ENCODE data around the gene GRK5.

Gene GRK5

GRCh38 chr10:119460369-119461195 is 253.2 kb downstream of the GRK5 start:
- Histone ChIP-seq H3K27me3 (ENCODE audit: insufficient read depth, low read length, poor library complexity) (no peaks in the 10 kb centered on the region), H3K4me3 (ENCODE audit: low read depth in 1 of 2, low read length in 2 of 2) (no peak overlapping the region), H4K20me1 (ENCODE audit: insufficient read depth, low read length) (no peaks in the 10 kb centered on the region), H3K4me2 (ENCODE audit: insufficient read depth, low read length) (no peak overlapping the region), H2AFZ (ENCODE audit: low read depth, low read length) (no peak overlapping the region), H3K27ac (ENCODE audit: low read length) (no peak overlapping the region), H3K9me3 (ENCODE audit: insufficient read depth, low read length, severe bottlenecking) (peaks cover 3% of the 10 kb centered on the region), H3K4me1 (ENCODE audit: insufficient read depth, low read length) (no peaks in the 10 kb centered on the region), H3K79me2 (ENCODE audit: insufficient read depth, low read length) (no peaks in the 10 kb centered on the region), H3K9ac (ENCODE audit: low read depth, low read length) (no peak overlapping the region), H3K36me3 (ENCODE audit: insufficient read depth, low read length) (no peaks in the 10 kb centered on the region)
- TF ChIP-seq, protein P1, sequence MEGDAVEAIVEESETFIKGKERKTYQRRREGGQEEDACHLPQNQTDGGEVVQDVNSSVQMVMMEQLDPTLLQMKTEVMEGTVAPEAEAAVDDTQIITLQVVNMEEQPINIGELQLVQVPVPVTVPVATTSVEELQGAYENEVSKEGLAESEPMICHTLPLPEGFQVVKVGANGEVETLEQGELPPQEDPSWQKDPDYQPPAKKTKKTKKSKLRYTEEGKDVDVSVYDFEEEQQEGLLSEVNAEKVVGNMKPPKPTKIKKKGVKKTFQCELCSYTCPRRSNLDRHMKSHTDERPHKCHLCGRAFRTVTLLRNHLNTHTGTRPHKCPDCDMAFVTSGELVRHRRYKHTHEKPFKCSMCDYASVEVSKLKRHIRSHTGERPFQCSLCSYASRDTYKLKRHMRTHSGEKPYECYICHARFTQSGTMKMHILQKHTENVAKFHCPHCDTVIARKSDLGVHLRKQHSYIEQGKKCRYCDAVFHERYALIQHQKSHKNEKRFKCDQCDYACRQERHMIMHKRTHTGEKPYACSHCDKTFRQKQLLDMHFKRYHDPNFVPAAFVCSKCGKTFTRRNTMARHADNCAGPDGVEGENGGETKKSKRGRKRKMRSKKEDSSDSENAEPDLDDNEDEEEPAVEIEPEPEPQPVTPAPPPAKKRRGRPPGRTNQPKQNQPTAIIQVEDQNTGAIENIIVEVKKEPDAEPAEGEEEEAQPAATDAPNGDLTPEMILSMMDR (IDR thresholded peaks at IDR 0.05; ENCODE audit: borderline replicate concordance, extremely low read depth, low read length, poor library complexity, severe bottlenecking): no peak
- TF ChIP-seq EZH2 (IDR thresholded peaks at IDR 0.05; ENCODE audit: borderline replicate concordance, low read depth, low read length, severe bottlenecking): no peak
- DNase-seq: no peak
- no peak for ATAC-seq (ENCODE audit: insufficient read depth, low read depth)

DNA sequence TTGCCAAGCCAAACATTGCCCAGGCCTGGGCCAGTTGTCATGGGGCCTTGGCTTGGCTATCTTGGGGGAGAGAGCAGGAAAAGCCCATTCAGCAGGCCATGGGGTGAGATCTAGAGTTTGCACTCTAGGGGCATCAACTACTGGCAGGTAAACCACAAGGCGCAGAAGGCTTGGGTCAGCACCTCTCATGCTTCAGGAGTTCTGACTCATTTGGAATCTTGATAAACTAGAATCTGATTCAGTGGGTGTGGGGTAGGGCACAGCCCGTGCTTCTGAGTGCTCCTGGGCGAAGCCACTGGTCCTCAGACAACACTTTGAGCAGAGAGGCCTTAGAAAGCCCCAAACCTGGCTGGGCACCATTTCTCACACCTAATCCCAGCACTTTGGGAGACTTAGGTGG is 254.0 kb downstream of the GRK5 start:
- no peak overlapping the region for H2AFZ ChIP-seq (ENCODE audit: low read depth, low read length)
- no peak overlapping the region for H3K27ac ChIP-seq (ENCODE audit: low read length)
- no peak overlapping the region for H3K9ac ChIP-seq (ENCODE audit: low read depth, low read length)
- H3K4me1 ChIP-seq (ENCODE audit: insufficient read depth, low read length): no peaks in the 10 kb centered on the region
- no peak for DNase-seq
- H3K27me3 ChIP-seq (ENCODE audit: insufficient read depth, low read length, poor library complexity): no peaks in the 10 kb centered on the region
- H3K9me3 ChIP-seq (ENCODE audit: insufficient read depth, low read length, severe bottlenecking): peaks cover 3% of the 10 kb centered on the region
- H3K4me2 ChIP-seq (ENCODE audit: insufficient read depth, low read length): no peak overlapping the region
- no peaks in the 10 kb centered on the region for H3K79me2 ChIP-seq (ENCODE audit: insufficient read depth, low read length)
- no peak for TF ChIP-seq EZH2 (IDR thresholded peaks at IDR 0.05; ENCODE audit: borderline replicate concordance, low read depth, low read length, severe bottlenecking)
- TF ChIP-seq, protein P1 (IDR thresholded peaks at IDR 0.05; ENCODE audit: borderline replicate concordance, extremely low read depth, low read length, poor library complexity, severe bottlenecking): no peak
- H3K36me3 ChIP-seq (ENCODE audit: insufficient read depth, low read length): no peaks in the 10 kb centered on the region
- no peak for ATAC-seq (ENCODE audit: insufficient read depth, low read depth)
- H4K20me1 ChIP-seq (ENCODE audit: insufficient read depth, low read length): no peaks in the 10 kb centered on the region
- H3K4me3 ChIP-seq (ENCODE audit: low read depth in 1 of 2, low read length in 2 of 2): no peak overlapping the region

DNA sequence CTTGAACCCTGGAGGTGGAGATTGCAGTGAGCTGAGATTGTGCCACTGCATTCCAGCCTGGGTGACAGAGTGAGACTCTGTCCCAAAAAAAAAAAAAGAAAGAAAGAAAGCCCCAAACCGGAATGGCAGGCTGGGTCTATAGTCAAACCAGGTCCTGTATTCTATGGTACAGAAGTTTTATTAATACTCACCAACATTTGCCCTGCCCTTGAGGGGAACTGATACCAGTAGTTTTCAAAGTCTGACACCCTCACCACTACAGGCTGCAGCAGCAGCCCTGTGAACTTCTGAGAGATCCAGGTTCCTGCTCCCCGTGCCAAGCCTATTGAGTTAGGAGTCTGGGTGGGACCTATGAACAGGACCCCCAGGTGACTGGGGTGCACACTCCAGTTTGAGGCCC is 254.6 kb downstream of the GRK5 start:
- Histone ChIP-seq H3K9me3 (ENCODE audit: insufficient read depth, low read length, severe bottlenecking) (peaks cover 3% of the 10 kb centered on the region), H3K27ac (ENCODE audit: low read length) (no peak overlapping the region), H3K4me1 (ENCODE audit: insufficient read depth, low read length) (no peaks in the 10 kb centered on the region), H3K9ac (ENCODE audit: low read depth, low read length) (no peak overlapping the region), H3K27me3 (ENCODE audit: insufficient read depth, low read length, poor library complexity) (no peaks in the 10 kb centered on the region), H3K79me2 (ENCODE audit: insufficient read depth, low read length) (no peaks in the 10 kb centered on the region), H3K4me3 (ENCODE audit: low read depth in 1 of 2, low read length in 2 of 2) (no peak overlapping the region), H4K20me1 (ENCODE audit: insufficient read depth, low read length) (no peaks in the 10 kb centered on the region), H2AFZ (ENCODE audit: low read depth, low read length) (no peak overlapping the region), H3K4me2 (ENCODE audit: insufficient read depth, low read length) (no peak overlapping the region), H3K36me3 (ENCODE audit: insufficient read depth, low read length) (no peaks in the 10 kb centered on the region)
- no peak for TF ChIP-seq EZH2 (IDR thresholded peaks at IDR 0.05; ENCODE audit: borderline replicate concordance, low read depth, low read length, severe bottlenecking)
- TF ChIP-seq, protein P1 (IDR thresholded peaks at IDR 0.05; ENCODE audit: borderline replicate concordance, extremely low read depth, low read length, poor library complexity, severe bottlenecking): no peak
- ATAC-seq (ENCODE audit: insufficient read depth, low read depth) (no peak), DNase-seq (no peak)
